HG03342 (cell line): ENCODE measurements around the gene MADCAM1.

Source experiments
- ATAC-seq: cut with Tn5 transposase; IDR thresholded peaks from one replicate; pipeline ENCODE4 v1.9.1; 2021; ENCODE audit warnings: mild to moderate bottlenecking, moderate library complexity; ENCODE audit not compliant: unreplicated experiment

MADCAM1 gene

GRCh38 chr19:547836-548720 is 51.8 kb downstream of the MADCAM1 start:
- no peak for ATAC-seq

GRCh38 chr19:548886-549830 is 52.9 kb downstream of the MADCAM1 start:
- ATAC-seq: no peak

GRCh38 chr19:554817-555216 is 58.5 kb downstream of the MADCAM1 start:
- ATAC-seq: no peak
